Lung (tissue), 12 donors: Measurements from ENCODE around the gene USP5. TPM values are rescaled to one million over a fixed set of nuclear protein-coding genes. Genes with fewer than 3 reads are reported as not detected.
"Not testable (repeated sequence)": the region's sequence is repeated elsewhere in the genome, so short reads cannot be mapped to it uniquely, and the experiment has no call there.

ENCODE experiments used
- ATAC-seq: fragments of 200-7000 bp; cut with Tn5 transposase; one replicate; pipeline ENCODE4 v1.9.1; 2020; ENCODE audit warnings: moderate number of reproducible peaks; ENCODE audit not compliant: insufficient read depth, low FRiP score
- DNase-seq, 3 donors: peaks; one replicate each; pipeline ENCODE4 v3.0.0-alpha.2; 2013 to 2017
- H3K27ac ChIP-seq, 2 donors: one replicate each; pipeline ENCODE4 v1.5.1; 2013; ENCODE audit warnings: mild to moderate bottlenecking in 2 of 2, moderate library complexity in 2 of 2, control low read depth in 1 of 2, inconsistent platforms in 1 of 2, low read depth in 1 of 2, low read length in 1 of 2
- H3K27me3 ChIP-seq, 3 donors: one replicate each; pipeline ENCODE4 v1.5.1; 2013; ENCODE audit warnings: low read length in 2 of 3; ENCODE audit not compliant: control insufficient read depth in 3 of 3, insufficient read depth in 3 of 3
- H3K36me3 ChIP-seq, 4 donors: one replicate each; pipeline ENCODE4 v1.5.1; 2013; ENCODE audit warnings: low read length in 4 of 4, mild to moderate bottlenecking in 1 of 4, moderate library complexity in 1 of 4; ENCODE audit not compliant: control insufficient read depth in 4 of 4, insufficient read depth in 4 of 4
- H3K4me1 ChIP-seq, 5 donors: one replicate each; pipeline ENCODE4 v1.5.1; 2013; ENCODE audit warnings: low read length in 5 of 5, mild to moderate bottlenecking in 2 of 5, moderate library complexity in 1 of 5; ENCODE audit not compliant: control insufficient read depth in 5 of 5, insufficient read depth in 5 of 5
- H3K4me3 ChIP-seq: one replicate; pipeline ENCODE4 v1.5.1; 2013; ENCODE audit warnings: mild to moderate bottlenecking, control low read depth, moderate library complexity
- H3K9ac ChIP-seq, 2 donors: one replicate each; pipeline ENCODE4 v1.5.1; 2013; ENCODE audit warnings: low read length in 2 of 2, control low read depth in 1 of 2; ENCODE audit not compliant: insufficient read depth in 1 of 2
- H3K9me3 ChIP-seq, 4 donors: one replicate each; pipeline ENCODE4 v1.5.1; 2013; ENCODE audit warnings: low read length in 3 of 4, mild to moderate bottlenecking in 1 of 4, moderate library complexity in 1 of 4; ENCODE audit not compliant: control insufficient read depth in 4 of 4, insufficient read depth in 3 of 4
- WGBS, 2 donors: extraction: QIAGEN DNeasy Blood & Tissue Kit; methylation state at CpG; one replicate each; pipeline ENCODE4 v1.1.7; 2013; 5-methylcytosine and 5-hydroxymethylcytosine counted together
- polyA plus RNA-seq, 2 donors: library from polyadenylated mRNA; stranded (reverse); fragments of 200-250 nt; gene quantifications; one replicate each; pipeline ENCODE4 v1.2.1, GENCODE V29; 2013
- total RNA-seq, 2 donors: library from RNA; depleted of rRNA in 1 of 2; stranded (reverse); fragments of >200 nt in 1 of 2; gene quantifications; one replicate each; pipeline ENCODE4 v1.2.1, GENCODE V29; 2014 to 2021
- TF ChIP-seq, protein P1 (sequence below): IDR thresholded peaks from 2 replicates; pipeline ENCODE4 v1.5.1; 2012; ENCODE audit warnings: mild to moderate bottlenecking; ENCODE audit errors: control extremely low read depth, extremely low read depth
- donor health status: control.
- donor health status: control.
- donor health status: Bipolar disorder and iron deficiency.
- donor health status: healthy.
- donor health status: DM: yes; HTN: yes; CAD: no.

Gene USP5
- total and polyA plus RNA-seq, 4 donors = 24.8 to 92.1 (median 36.7) TPM

- no peaks in the 10 kb centered on the region for H3K9me3 ChIP-seq
- TF ChIP-seq, protein P1, sequence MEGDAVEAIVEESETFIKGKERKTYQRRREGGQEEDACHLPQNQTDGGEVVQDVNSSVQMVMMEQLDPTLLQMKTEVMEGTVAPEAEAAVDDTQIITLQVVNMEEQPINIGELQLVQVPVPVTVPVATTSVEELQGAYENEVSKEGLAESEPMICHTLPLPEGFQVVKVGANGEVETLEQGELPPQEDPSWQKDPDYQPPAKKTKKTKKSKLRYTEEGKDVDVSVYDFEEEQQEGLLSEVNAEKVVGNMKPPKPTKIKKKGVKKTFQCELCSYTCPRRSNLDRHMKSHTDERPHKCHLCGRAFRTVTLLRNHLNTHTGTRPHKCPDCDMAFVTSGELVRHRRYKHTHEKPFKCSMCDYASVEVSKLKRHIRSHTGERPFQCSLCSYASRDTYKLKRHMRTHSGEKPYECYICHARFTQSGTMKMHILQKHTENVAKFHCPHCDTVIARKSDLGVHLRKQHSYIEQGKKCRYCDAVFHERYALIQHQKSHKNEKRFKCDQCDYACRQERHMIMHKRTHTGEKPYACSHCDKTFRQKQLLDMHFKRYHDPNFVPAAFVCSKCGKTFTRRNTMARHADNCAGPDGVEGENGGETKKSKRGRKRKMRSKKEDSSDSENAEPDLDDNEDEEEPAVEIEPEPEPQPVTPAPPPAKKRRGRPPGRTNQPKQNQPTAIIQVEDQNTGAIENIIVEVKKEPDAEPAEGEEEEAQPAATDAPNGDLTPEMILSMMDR = no peak
- peaks cover 0 to 6% (median 0%) of the 10 kb centered on the region in 5 donors for H3K4me1 ChIP-seq
- no peak overlapping the region for H3K27ac ChIP-seq
- H3K27me3 ChIP-seq = no peaks in the 10 kb centered on the region
- 92 to 96% methylated on average over 11 of the region's 11 CpGs for WGBS, 2 donors
- DNase-seq = no peak
- no peak overlapping the region for H3K9ac ChIP-seq
- ATAC-seq = no peak
- H3K36me3 ChIP-seq = peaks cover 22 to 49% (median 35%) of the 10 kb centered on the region in 4 donors
- no peak overlapping the region for H3K4me3 ChIP-seq
Measured at GRCh38 chr12:6863033-6863432, 11.1 kb downstream of the USP5 start.

- peaks cover 0 to 12% (median 4%) of the 10 kb centered on the region in 5 donors for H3K4me1 ChIP-seq
- no peak overlapping the region for H3K9ac ChIP-seq
- H3K9me3 ChIP-seq = no peaks in the 10 kb centered on the region
- DNase-seq = no peak
- H3K4me3 ChIP-seq = no peak overlapping the region
- 96 to 98% methylated on average over 16 of the region's 16 CpGs for WGBS, 2 donors
- H3K27ac ChIP-seq = no peak overlapping the region
- peaks cover 16 to 44% (median 28%) of the 10 kb centered on the region in 4 donors for H3K36me3 ChIP-seq
- no peaks in the 10 kb centered on the region for H3K27me3 ChIP-seq
- no peak for ATAC-seq
- TF ChIP-seq, protein P1 = no peak
Measured at GRCh38 chr12:6863586-6864321, 11.8 kb downstream of the USP5 start.

GRCh38 chr12:6865307-6865706 lies 13.4 kb downstream of the USP5 start:
- ATAC-seq, DNase-seq, H3K27me3 ChIP-seq, H3K9ac ChIP-seq, H3K9me3 ChIP-seq, H3K27ac ChIP-seq, H3K4me3 ChIP-seq: not testable (repeated sequence)
- Histone ChIP-seq H3K36me3 (peaks cover 9 to 44% (median 34%) of the 10 kb centered on the region in 4 donors), H3K4me1 (peaks cover 0 to 23% (median 10%) of the 10 kb centered on the region in 5 donors)
- WGBS, 2 donors = 94 to 95% methylated on average over 5 of the region's 5 CpGs

DNA sequence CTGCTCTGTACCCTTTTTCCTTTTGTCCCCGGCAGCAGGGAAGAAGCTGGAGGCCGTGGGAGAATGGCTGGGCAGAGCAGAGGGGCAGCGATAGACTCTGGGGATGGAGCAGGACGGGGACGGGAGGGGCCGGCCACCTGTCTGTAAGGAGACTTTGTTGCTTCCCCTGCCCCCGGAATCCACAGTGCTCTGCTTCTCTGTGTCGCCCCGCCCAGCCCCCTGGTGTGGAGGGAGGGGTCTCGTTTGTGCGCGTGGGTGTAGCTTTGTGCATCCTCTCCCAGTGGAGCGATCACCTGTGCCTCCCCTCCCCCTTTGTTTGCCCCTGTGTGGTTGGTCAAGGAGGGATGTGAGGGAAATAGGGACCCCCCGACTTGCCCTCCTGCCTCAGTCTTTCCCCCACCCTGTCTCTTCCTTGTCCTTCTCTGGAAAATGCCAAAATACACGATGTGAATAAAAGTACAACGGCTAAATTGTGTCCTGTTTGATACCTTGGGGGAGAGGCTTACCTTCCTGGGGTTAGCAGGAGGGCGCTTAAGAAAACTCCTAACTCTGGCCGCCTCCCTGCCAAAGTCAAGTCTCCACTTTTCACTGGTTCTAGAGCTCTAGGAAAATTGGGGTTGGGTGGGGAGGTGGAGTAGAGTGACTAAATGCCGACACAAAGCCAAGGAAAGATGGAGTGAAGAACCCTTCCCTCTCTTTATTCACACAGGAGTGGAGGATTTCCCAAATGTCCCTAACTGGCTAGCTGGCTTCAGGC lies 14.4 kb downstream of the USP5 start:
- WGBS, 2 donors = 84 to 87% methylated on average over 19 of the region's 19 CpGs
- Histone ChIP-seq H3K4me1 (peaks cover 0 to 23% (median 12%) of the 10 kb centered on the region in 5 donors), H3K4me3 (no peak overlapping the region), H3K9ac (peak overlapping the region in 1 of 2 donors; percentile 50), H3K27ac (peak overlapping the region; percentile 71 to 91), H3K27me3 (no peaks in the 10 kb centered on the region), H3K9me3 (no peaks in the 10 kb centered on the region), H3K36me3 (peaks cover 4 to 39% (median 31%) of the 10 kb centered on the region in 4 donors)
- DNase-seq (peak in 1 of 3 donors; percentile 22), ATAC-seq (no peak)
- TF ChIP-seq, protein P1 = no peak
